H1 (cell line): Measurements from ENCODE around the gene UGT1A10. TPM values are rescaled to one million over a fixed set of nuclear protein-coding genes. Genes with fewer than 3 reads are reported as not detected.
A peak's percentile ranks its signal among the peaks of the same experiment; 100 is the strongest.

Source experiments
- CTCF ChIA-PET: fragments of 300-600 bp; sonication (Branson Sonifier 250); formaldehyde crosslinking; loops from one replicate; lab custom pipeline; 2021; ENCODE audit not compliant: partially characterized antibody; lab: Charles Lee
- POLR2A ChIA-PET: fragments of 300-600 bp; sonication (Branson Sonifier 250); formaldehyde crosslinking; loops from one replicate; lab custom pipeline; 2021; ENCODE audit warnings: inconsistent platforms; ENCODE audit not compliant: partially characterized antibody; lab: Charles Lee
- DNase-seq, 2 experiments: peaks; one replicate each; pipeline versions ENCODE4 v3.0.0 to v3.0.0-alpha.2; 2010 to 2022; ENCODE audit warnings: low spot score in 2 of 2, low read depth in 1 of 2, mixed read lengths in 1 of 2
- FAIRE-seq: peaks from 2 replicates; lab custom pipeline; 2011; peaks lifted over from hg19 to GRCh38; lab: Jason Lieb, UNC
- H2AFZ ChIP-seq: 2 replicates; pipeline ENCODE4 v1.8.1; 2012; ENCODE audit warnings: low read length, inconsistent platforms
- H2AK5ac ChIP-seq: 2 replicates; pipeline ENCODE4 v1.6.1; 2013; ENCODE audit warnings: low read depth, low read length
- H2BK120ac ChIP-seq: replicated peaks from 2 replicates; pipeline ENCODE3; 2013; ENCODE audit warnings: low read depth, low read length, inconsistent platforms
- H2BK12ac ChIP-seq: 2 replicates; pipeline ENCODE4 v1.6.1; 2013; ENCODE audit warnings: low read depth, low read length
- H2BK15ac ChIP-seq: 2 replicates; pipeline ENCODE4 v1.6.1; 2013; ENCODE audit warnings: low read length
- H2BK20ac ChIP-seq: 2 replicates; pipeline ENCODE4 v1.6.1; 2013; ENCODE audit warnings: low read length
- H2BK5ac ChIP-seq: 2 replicates; pipeline ENCODE4 v1.6.1; 2013; ENCODE audit warnings: low read depth, low read length
- H3K14ac ChIP-seq: 2 replicates; pipeline ENCODE4 v1.6.1; 2013; ENCODE audit warnings: inconsistent platforms; ENCODE audit not compliant: insufficient read length
- H3K18ac ChIP-seq: 2 replicates; pipeline ENCODE4 v1.6.1; 2013; ENCODE audit warnings: low read length; ENCODE audit errors: extremely low read depth
- H3K23ac ChIP-seq: 2 replicates; pipeline ENCODE4 v1.6.1; 2013; ENCODE audit warnings: inconsistent platforms; ENCODE audit not compliant: insufficient read length
- H3K23me2 ChIP-seq: 2 replicates; pipeline ENCODE4 v1.6.1; 2013; ENCODE audit warnings: low read depth, low read length
- H3K27ac ChIP-seq: 2 replicates; pipeline ENCODE4 v1.6.1; 2011; ENCODE audit warnings: low read depth, low read length, inconsistent platforms
- H3K27me3 ChIP-seq, 4 experiments: replicated peaks in 1 of 4; 1 replicate in 1 of 4; 2 replicates in 3 of 4; pipeline versions ENCODE4 v1.6.1 to v1.8.1; 2011 to 2013; ENCODE audit warnings: low read length in 3 of 4, mild to moderate bottlenecking in 3 of 4, inconsistent platforms in 2 of 4, mixed read lengths in 2 of 4, moderate library complexity in 1 of 4; ENCODE audit not compliant: control insufficient read depth in 3 of 4, insufficient read depth in 3 of 4; ENCODE audit errors: extremely low read depth in 1 of 4
- H3K36me3 ChIP-seq, 4 experiments: 2 replicates each; pipeline versions ENCODE4 v1.6.1 to v1.8.1; 2011 to 2013; ENCODE audit warnings: mild to moderate bottlenecking in 4 of 4, low read length in 3 of 4, moderate library complexity in 2 of 4, control low read depth in 1 of 4, inconsistent platforms in 1 of 4; ENCODE audit not compliant: insufficient read depth in 4 of 4, control insufficient read depth in 2 of 4
- H3K4ac ChIP-seq: replicated peaks from 2 replicates; pipeline ENCODE3; 2013; ENCODE audit warnings: low read length, low read depth, mixed read lengths, inconsistent platforms; ENCODE audit not compliant: insufficient read length
- H3K4me1 ChIP-seq, 4 experiments: replicated peaks in 1 of 4; 1 replicate in 1 of 4; 2 replicates in 3 of 4; pipeline versions ENCODE4 v1.6.1 to v1.8.1; 2011 to 2013; ENCODE audit warnings: low read length in 3 of 4, inconsistent platforms in 2 of 4, mixed read lengths in 1 of 4; ENCODE audit not compliant: insufficient read depth in 4 of 4, control insufficient read depth in 3 of 4
- H3K4me2 ChIP-seq, 2 experiments: 2 replicates each; pipeline versions ENCODE4 v1.6.1 to v1.8.1; 2011 to 2013; ENCODE audit warnings: low read depth in 2 of 2, low read length in 2 of 2, control low read depth in 1 of 2, inconsistent platforms in 1 of 2, mild to moderate bottlenecking in 1 of 2; ENCODE audit not compliant: insufficient read depth in 1 of 2
- H3K4me3 ChIP-seq, 4 experiments: fragments of 200-600, 300-600 bp in 1 of 4; sonication (generic), shearing (Covaris generic), sonication (Bioruptor Twin) in 1 of 4; 2 replicates each; pipeline versions ENCODE4 v1.5.1 to v1.8.1; 2011 to 2016; ENCODE audit warnings: low read length in 4 of 4, low read depth in 3 of 4, control low read depth in 2 of 4, inconsistent platforms in 2 of 4, mild to moderate bottlenecking in 2 of 4, mixed read lengths in 1 of 4, moderate library complexity in 1 of 4; ENCODE audit not compliant: insufficient read depth in 2 of 4; ENCODE audit errors: extremely low read depth in 1 of 4
- H3K56ac ChIP-seq: replicated peaks from 2 replicates; pipeline ENCODE3; 2013; ENCODE audit warnings: low read depth, mild to moderate bottlenecking, mixed read lengths, low read length, inconsistent platforms; ENCODE audit not compliant: insufficient read length
- H3K79me1 ChIP-seq: 2 replicates; pipeline ENCODE4 v1.6.1; 2013; ENCODE audit warnings: low read depth, low read length, control low read depth
- H3K79me2 ChIP-seq, 2 experiments: 2 replicates each; pipeline versions ENCODE4 v1.6.1 to v1.8.1; 2012 to 2013; ENCODE audit warnings: low read length in 2 of 2, mild to moderate bottlenecking in 2 of 2, inconsistent platforms in 1 of 2; ENCODE audit not compliant: insufficient read depth in 2 of 2, control insufficient read depth in 1 of 2
- H3K9ac ChIP-seq, 4 experiments: replicated peaks in 1 of 4; 1 replicate in 1 of 4; 2 replicates in 3 of 4; pipeline versions ENCODE4 v1.6.1 to v1.8.1; 2011 to 2013; ENCODE audit warnings: low read depth in 3 of 4, low read length in 3 of 4, control low read depth in 2 of 4, mild to moderate bottlenecking in 2 of 4, moderate library complexity in 2 of 4, inconsistent platforms in 1 of 4; ENCODE audit errors: extremely low read depth in 1 of 4
- H3K9me3 ChIP-seq, 2 experiments: 2 replicates each; pipeline versions ENCODE4 v1.6.1 to v1.8.1; 2012 to 2013; ENCODE audit warnings: mild to moderate bottlenecking in 2 of 2, moderate library complexity in 2 of 2, control low read depth in 1 of 2, inconsistent platforms in 1 of 2, low read depth in 1 of 2, low read length in 1 of 2, mixed read lengths in 1 of 2; ENCODE audit not compliant: insufficient read depth in 2 of 2
- H4K20me1 ChIP-seq, 2 experiments: replicated peaks in 1 of 2; 2 replicates each; pipeline versions ENCODE3 to v1.8.1; 2011 to 2013; ENCODE audit warnings: inconsistent platforms in 2 of 2, low read length in 2 of 2, mild to moderate bottlenecking in 1 of 2; ENCODE audit not compliant: insufficient read depth in 2 of 2, control insufficient read depth in 1 of 2
- H4K5ac ChIP-seq: 2 replicates; pipeline ENCODE4 v1.6.1; 2013; ENCODE audit warnings: low read length, low read depth, mixed read lengths, inconsistent platforms; ENCODE audit not compliant: insufficient read length
- H4K8ac ChIP-seq: 2 replicates; pipeline ENCODE4 v1.8.0; 2013; ENCODE audit warnings: mild to moderate bottlenecking, moderate library complexity, low read length, inconsistent platforms; ENCODE audit not compliant: insufficient read depth; ENCODE audit errors: extremely low read depth
- H4K91ac ChIP-seq: replicated peaks from 2 replicates; pipeline ENCODE3; 2013; ENCODE audit warnings: low read length, mixed read lengths, inconsistent platforms; ENCODE audit not compliant: insufficient read length
- BCL11A ChIP-seq, 2 experiments: IDR thresholded peaks; one replicate each; pipeline ENCODE4 v1.6.1; 2011; ENCODE audit warnings: low read depth in 2 of 2, low read length in 2 of 2, mild to moderate bottlenecking in 2 of 2
- BRCA1 ChIP-seq: IDR thresholded peaks from 2 replicates; pipeline ENCODE4 v1.6.1; 2012; ENCODE audit warnings: low read depth, low read length, improper control_type of control experiment
- CHD1 ChIP-seq: IDR thresholded peaks from 2 replicates; pipeline ENCODE4 v1.6.1; 2012; ENCODE audit warnings: low read depth, low read length, improper control_type of control experiment
- E2F6 ChIP-seq: IDR thresholded peaks from 2 replicates; pipeline ENCODE4 v1.6.1; 2012; ENCODE audit warnings: inconsistent platforms
- POLR2A ChIP-seq, 2 experiments: IDR thresholded peaks; 1 replicate in 1 of 2; 2 replicates in 1 of 2; pipeline ENCODE4 v1.6.1; 2011; ENCODE audit warnings: low read depth in 2 of 2, low read length in 2 of 2, mild to moderate bottlenecking in 2 of 2; ENCODE audit errors: control extremely low read depth in 1 of 2
- TAF1 ChIP-seq: IDR thresholded peaks from 2 replicates; pipeline ENCODE4 v1.6.1; 2011; ENCODE audit warnings: mild to moderate bottlenecking, low read depth, low read length
- TBP ChIP-seq: IDR thresholded peaks from 2 replicates; pipeline ENCODE4 v1.6.1; 2011; ENCODE audit warnings: low read depth, low read length, improper control_type of control experiment
- TCF12 ChIP-seq: IDR thresholded peaks from 2 replicates; pipeline ENCODE4 v1.6.1; 2011; ENCODE audit warnings: low read depth, mild to moderate bottlenecking, low read length
- USF2 ChIP-seq: IDR thresholded peaks from 2 replicates; pipeline ENCODE4 v1.6.1; 2011; ENCODE audit warnings: low read length, improper control_type of control experiment
- WGBS, 2 experiments: shearing (Covaris generic) in 1 of 2; methylation state at CpG; one replicate each; pipeline versions ENCODE4 v1.1.6 to v1.1.7; 2013 to 2015; ENCODE audit warnings: low lambda C conversion rate in 2 of 2, mixed read lengths in 2 of 2, inconsistent platforms in 1 of 2, low coverage in 1 of 2, missing lambda C conversion rate in 1 of 2; ENCODE audit not compliant: insufficient replicate concordance in 2 of 2, insufficient coverage in 1 of 2, insufficient read length in 1 of 2; ENCODE audit errors: extremely low coverage in 1 of 2, missing lambda C conversion rate in 1 of 2; 5-methylcytosine and 5-hydroxymethylcytosine counted together
- polyA plus RNA-seq, 7 experiments: library from polyadenylated mRNA; depleted of rRNA in 3 of 7; stranded (reverse) in 5 of 7; unstranded in 2 of 7; fragments of >200 nt in 5 of 7; fragments of 200-250 nt in 2 of 7; gene quantifications; 1 replicate in 5 of 7; 2 replicates in 1 of 7; 4 replicates in 1 of 7; pipeline versions ENCODE4 v1.2.1 to v1.2.3, GENCODE V29; 2011 to 2013; ENCODE audit warnings: missing spikeins in 2 of 7, mixed read lengths in 2 of 7
- total RNA-seq: library from RNA; stranded (reverse); fragmentation: NEBNext Ultra II Directional; extraction: Animal tissue kit (Norgen Biotek cat#: 25700); gene quantifications from 2 replicates; pipeline ENCODE4 v1.2.1, GENCODE V29; 2021

Gene UGT1A10
- total and polyA plus RNA-seq, 2 of the 8 experiments (the other 6 are each of a cell fraction or from before 2014, with no cell fraction given), result not detected

GRCh38 chr2:233791151-233791882 is 155.1 kb downstream of the UGT1A10 start:
- Histone ChIP-seq H3K27me3 (no peaks in the 10 kb centered on the region), H3K23ac (no peak overlapping the region), H3K27ac (no peak overlapping the region), H2BK5ac (no peak overlapping the region), H3K79me1 (no peaks in the 10 kb centered on the region), H3K4me2 (no peak overlapping the region), H3K14ac (no peak overlapping the region), H3K18ac (no peak overlapping the region), H3K4ac (no peak overlapping the region), H4K5ac (no peak overlapping the region), H3K4me3 (no peak overlapping the region), H4K8ac (no peak overlapping the region), H3K36me3 (no peaks in the 10 kb centered on the region), H2BK20ac (no peak overlapping the region), H3K23me2 (no peaks in the 10 kb centered on the region), H3K9me3 (peaks cover 0 to 5% of the 10 kb centered on the region in 2 experiments; a peak in 1 of 4 replicates), H2BK120ac (no peak overlapping the region), H4K20me1 (no peaks in the 10 kb centered on the region), H2BK12ac (no peak overlapping the region), H2BK15ac (no peak overlapping the region), H4K91ac (no peak overlapping the region), H2AFZ (no peak overlapping the region), H2AK5ac (no peak overlapping the region), H3K4me1 (no peaks in the 10 kb centered on the region), H3K56ac (no peak overlapping the region), H3K79me2 (no peaks in the 10 kb centered on the region), H3K9ac (no peak overlapping the region)
- DNase-seq (peak in 1 of 2 experiments; percentile 27), FAIRE-seq (no peak)
- 93% methylated on average over 18 of the region's 18 CpGs; no CpG with 5 or more reads in 1 of the 2 experiments for WGBS, 2 experiments
- TF ChIP-seq TCF12 (no peak), BRCA1 (no peak), BCL11A (IDR thresholded peaks at IDR 0.05; ENCODE audit: low read depth in 2 of 2, low read length in 2 of 2) (no peak), TBP (no peak), USF2 (no peak), POLR2A (IDR thresholded peaks at IDR 0.05; ENCODE audit: control extremely low read depth in 1 of 2, low read depth in 2 of 2, low read length in 2 of 2) (no peak), CHD1 (no peak), E2F6 (no peak), TAF1 (no peak)
- ChIA-PET POLR2A (interaction anchor here (1.4 kb wide), 1 partner anchor 63 kb away, joined by 3 read pairs; the partner anchor contains the start of gene HJURP), CTCF (no interaction called here)
